ELR (cell line): ENCODE measurements around the gene ADNP.

Experiments
- DNase-seq: peaks from one replicate; pipeline ENCODE4 v3.0.0-alpha.2; 2015; ENCODE audit warnings: low read depth

The ADNP gene

GRCh38 chr20:50932691-50933280 is 1.5 kb upstream of the ADNP start:
- DNase-seq, result no peak

- DNase-seq, result peak; percentile 26
Measured at GRCh38 chr20:50932016-50932485, 814 bp upstream of the ADNP start.

DNA sequence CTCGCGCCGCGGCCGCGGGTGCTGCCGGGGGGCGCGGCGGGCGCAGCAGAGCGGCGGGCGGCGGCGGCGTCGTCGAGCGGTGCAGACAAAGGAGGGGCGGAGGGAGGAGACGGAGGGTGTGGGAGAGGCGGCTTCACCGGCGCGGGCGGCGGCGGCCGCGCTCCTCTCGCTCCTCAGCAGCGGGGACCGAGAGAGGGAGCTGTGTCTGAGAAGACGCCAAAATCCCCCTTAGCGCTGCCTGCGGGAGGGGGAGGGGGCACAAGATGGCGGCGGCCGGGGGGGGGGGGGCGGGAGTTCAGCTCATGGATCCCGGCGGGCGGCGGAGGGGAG is 296 bp downstream of the ADNP start:
- no peak for DNase-seq

GRCh38 chr20:50930139-50930975 is 880 bp downstream of the ADNP start:
- DNase-seq, result peak; percentile 43

DNA sequence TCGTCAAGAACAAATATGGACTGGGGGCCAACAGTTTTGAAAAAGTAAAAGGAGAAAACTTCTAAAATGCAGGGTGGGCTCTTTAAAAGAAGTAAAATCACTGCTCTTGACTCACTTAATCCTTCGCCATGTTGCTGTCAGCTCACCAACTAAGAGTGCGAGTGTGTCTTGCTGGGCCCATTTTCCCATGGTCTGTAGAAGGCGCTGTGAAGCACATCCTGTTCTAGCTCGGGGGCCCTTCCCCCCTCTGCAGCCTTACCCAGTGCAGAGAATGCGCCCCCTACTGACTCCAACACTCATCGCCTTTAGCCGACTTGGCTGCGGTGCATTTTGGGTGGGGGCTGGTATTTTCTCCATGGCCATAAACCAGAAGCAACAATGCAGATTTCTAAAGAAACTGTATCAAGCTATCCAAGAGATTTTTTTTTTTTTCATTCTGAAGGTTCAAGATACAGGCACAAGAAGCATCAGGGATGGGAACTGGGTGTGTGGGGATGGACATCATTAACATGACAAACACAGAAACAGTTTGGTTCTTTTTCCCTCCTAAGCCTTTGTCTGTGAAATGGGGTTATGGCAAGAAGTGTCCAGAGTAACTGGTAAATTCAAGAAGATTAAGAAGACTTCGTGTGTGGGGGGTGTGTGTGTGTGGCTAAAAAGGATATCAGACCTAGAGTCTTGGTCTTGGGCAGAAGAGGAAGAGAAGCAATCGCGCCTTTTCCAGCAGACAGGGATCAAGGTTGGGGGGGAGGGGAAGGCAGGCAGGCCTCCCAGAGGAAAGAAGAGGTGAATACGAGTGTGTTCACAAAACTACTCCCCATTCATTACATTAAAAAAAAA is 1.7 kb downstream of the ADNP start:
- peak; percentile 98 for DNase-seq

GRCh38 chr20:50928469-50928868 is 2.8 kb downstream of the ADNP start:
- no peak for DNase-seq

DNA sequence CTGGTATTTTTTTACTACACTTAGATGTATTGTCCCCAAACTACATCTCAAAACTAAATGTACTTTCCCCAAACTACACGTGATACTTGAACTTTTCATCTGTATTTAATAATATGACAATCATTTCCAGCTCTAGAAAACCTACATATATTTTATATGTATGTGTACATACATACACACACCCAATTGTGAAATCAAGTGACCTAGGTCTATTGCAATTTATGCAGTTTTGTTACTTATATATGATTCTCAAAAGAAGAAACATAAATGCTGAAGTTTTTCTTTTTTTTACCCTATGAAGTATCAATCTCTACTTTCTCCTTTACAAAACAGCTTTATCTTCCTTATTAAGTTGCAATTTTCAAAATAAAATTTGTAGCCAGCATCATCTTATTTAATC is 4.7 kb downstream of the ADNP start:
- DNase-seq, result no peak

GRCh38 chr20:50924261-50924920 is 6.8 kb downstream of the ADNP start:
- DNase-seq, result no peak

GRCh38 chr20:50921803-50922501 is 9.3 kb downstream of the ADNP start:
- no peak for DNase-seq

DNA sequence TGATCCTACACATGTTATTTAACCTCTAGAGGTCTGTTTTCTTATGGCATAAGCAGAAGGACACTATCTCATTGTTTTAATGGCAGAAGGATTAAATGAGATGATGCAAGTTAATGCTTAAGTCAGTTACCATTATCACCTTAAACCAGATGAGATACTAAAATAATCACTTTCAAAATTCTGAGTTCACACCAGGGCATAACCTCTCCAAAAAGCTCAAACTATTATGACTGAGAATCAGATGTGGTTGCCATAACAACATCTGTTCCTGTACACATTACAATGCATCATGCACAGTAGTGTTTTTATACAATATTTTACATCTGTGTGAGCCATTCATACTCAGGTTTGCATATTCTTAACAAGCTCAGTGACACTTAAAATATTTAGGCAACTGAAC is 10.2 kb downstream of the ADNP start:
- DNase-seq, result peak; percentile 39

- peak; percentile 83 for DNase-seq
Measured at GRCh38 chr20:50919567-50919966, 11.7 kb downstream of the ADNP start.

DNA sequence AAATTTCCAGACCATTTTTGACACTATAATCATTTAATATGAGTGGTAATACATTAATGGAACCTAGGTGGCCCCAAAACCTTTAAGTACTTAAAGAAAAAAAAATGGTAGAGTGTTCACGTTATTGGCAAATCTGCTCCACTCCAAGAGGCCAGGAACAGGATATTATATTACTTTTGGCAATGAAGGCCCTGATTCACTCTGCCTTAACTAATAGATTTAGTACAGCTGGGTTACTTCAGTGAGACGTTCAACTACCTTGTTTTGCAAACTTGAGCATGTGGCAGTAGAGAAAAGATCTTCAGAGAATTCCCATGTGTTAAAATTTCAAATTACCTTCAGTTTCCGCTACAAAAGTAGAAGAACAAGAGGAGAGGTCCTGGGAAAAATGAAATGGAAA is 12.8 kb downstream of the ADNP start:
- peak; percentile 19 for DNase-seq

GRCh38 chr20:50916934-50917333 is 14.3 kb downstream of the ADNP start:
- DNase-seq, result no peak

DNA sequence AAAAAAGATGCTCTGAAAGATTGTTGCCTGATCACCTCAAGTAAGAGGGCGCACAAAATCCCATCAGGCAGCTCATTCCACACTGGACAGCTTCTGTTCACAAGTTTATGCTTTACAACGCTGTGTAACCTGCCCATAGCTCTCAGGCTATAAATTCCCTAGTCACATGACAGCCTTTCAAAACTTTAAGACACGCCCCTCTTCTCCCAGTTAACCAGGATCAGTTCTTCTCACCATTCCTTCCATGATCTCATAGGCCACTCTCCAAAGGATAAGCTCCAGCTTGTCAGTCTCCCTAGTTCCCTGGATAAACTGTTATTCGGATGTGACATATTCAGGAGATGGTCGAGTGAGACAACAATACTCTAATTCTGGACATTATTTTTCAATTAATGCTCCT is 15.0 kb downstream of the ADNP start:
- DNase-seq, result peak; percentile 82

GRCh38 chr20:50915424-50915823 is 15.8 kb downstream of the ADNP start:
- peak; percentile 83 for DNase-seq

GRCh38 chr20:50913690-50914375 is 17.4 kb downstream of the ADNP start:
- peak; percentile 92 for DNase-seq

DNA sequence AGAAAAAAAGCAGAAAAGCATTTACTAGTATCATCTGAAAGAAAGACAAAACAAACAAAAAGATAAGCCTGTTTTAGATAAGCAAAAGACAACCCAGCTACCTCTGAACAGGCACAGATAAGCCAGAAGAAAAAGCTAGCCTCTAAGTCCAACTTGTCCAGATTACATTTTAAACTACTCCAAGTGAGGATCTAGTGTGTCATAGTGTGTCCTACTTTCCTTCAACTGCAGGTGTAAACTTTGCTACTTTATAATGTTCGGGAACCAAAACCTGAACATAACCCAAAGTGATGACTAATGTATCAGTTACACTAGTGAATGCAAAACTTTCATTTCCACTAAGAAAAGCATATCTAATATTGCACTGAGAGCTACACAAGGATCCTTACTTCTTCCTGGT is 19.5 kb downstream of the ADNP start:
- no peak for DNase-seq

- peak; percentile 41 for DNase-seq
Measured at GRCh38 chr20:50911030-50911429, 20.2 kb downstream of the ADNP start.

DNA sequence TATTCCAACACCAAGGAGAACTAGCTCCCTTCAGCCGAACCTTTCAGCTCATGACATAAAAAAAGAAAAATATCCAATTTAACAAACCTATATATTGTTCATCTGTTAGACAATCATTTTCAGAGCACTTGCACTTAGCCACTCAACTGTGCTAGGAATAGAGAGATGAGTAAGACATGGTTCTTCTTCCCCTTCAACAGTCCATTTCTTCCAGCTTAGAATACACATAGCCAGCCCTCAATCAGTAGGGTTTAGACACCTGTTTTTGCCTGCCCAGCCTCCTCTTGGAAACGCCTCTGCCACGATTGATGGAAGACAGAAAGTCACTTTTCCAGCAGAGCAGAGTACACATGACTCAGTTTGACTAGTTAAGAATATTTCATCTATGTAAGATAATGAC is 21.8 kb downstream of the ADNP start:
- no peak for DNase-seq

- no peak for DNase-seq
Measured at GRCh38 chr20:50904067-50904570, 27.1 kb downstream of the ADNP start.
